ENCODE results near the gene CFAP68. TPM values are rescaled to one million over a fixed set of nuclear protein-coding genes. Genes with fewer than 3 reads are reported as not detected.
"Not testable (repeated sequence)": the region's sequence is repeated elsewhere in the genome, so short reads cannot be mapped to it uniquely, and the experiment has no call there.

CFAP68 gene
- total and polyA plus RNA-seq, 7 donors: 9.1 to 44.3 (median 18.9) TPM

DNA sequence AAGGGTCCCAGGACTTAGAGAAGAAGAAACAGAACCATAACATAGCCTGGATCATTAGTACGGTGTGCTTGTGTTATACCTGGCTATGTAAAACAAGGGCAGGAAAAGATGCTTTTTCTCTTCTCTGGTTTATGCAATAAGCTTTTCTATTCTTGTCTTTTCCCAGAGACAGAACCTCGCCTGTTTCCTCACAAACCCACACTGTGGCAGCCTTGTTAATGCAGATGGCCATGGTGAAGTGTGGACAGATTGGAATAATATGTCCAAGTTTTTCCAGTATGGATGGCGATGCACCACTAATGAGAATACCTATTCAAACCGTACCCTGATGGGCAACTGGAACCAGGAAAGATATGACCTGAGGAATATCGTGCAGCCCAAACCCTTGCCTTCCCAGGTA is 2.9 kb downstream of the CFAP68 start:
- no peak overlapping the region for H3K4me3 ChIP-seq
- intact Hi-C loops (cut with DNase I): no loop called here
- 91 to 93% methylated on average over 5 of the region's 5 CpGs for WGBS, 2 donors
- no peaks in the 10 kb centered on the region for H3K27me3 ChIP-seq
- H3K36me3 ChIP-seq: peaks cover 0 to 12% (median 0%) of the 10 kb centered on the region in 4 donors
- H3K9me3 ChIP-seq: no peaks in the 10 kb centered on the region
- DNase-seq: no peak
- H3K27ac ChIP-seq: no peak overlapping the region
- no peak for TF ChIP-seq POLR2AphosphoS5 (IDR thresholded peaks at IDR 0.05)
- TF ChIP-seq, protein P1, sequence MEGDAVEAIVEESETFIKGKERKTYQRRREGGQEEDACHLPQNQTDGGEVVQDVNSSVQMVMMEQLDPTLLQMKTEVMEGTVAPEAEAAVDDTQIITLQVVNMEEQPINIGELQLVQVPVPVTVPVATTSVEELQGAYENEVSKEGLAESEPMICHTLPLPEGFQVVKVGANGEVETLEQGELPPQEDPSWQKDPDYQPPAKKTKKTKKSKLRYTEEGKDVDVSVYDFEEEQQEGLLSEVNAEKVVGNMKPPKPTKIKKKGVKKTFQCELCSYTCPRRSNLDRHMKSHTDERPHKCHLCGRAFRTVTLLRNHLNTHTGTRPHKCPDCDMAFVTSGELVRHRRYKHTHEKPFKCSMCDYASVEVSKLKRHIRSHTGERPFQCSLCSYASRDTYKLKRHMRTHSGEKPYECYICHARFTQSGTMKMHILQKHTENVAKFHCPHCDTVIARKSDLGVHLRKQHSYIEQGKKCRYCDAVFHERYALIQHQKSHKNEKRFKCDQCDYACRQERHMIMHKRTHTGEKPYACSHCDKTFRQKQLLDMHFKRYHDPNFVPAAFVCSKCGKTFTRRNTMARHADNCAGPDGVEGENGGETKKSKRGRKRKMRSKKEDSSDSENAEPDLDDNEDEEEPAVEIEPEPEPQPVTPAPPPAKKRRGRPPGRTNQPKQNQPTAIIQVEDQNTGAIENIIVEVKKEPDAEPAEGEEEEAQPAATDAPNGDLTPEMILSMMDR (IDR thresholded peaks at IDR 0.05): no peak
- no peak for TF ChIP-seq POLR2A (IDR thresholded peaks at IDR 0.05)
- TF ChIP-seq EP300 (IDR thresholded peaks at IDR 0.05): no peak
- H3K4me1 ChIP-seq: peaks cover 0 to 14% (median 10%) of the 10 kb centered on the region in 4 donors

DNA sequence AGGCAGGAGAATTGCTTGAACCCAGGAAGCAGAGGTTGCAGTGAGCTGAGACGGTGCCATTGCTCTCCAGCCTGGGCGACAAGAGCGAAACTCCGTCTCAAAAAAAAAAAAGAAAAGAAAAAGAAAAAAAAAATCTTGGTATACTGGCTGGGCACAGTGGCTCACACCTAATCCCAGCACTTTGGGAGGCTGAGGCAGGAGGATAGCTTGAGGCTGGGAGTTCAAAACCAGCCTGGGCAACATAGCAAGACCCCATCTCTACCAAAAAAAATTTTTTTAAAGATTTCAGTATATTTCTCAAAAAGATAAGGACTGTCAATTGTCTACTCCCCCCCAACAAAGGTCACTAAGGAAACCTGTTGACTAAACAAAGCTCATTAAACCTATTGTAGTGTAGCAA is 5.7 kb downstream of the CFAP68 start:
- H3K9me3 ChIP-seq; DNase-seq; H3K27ac ChIP-seq; intact Hi-C loops (cut with DNase I); H3K4me1 ChIP-seq; H3K4me3 ChIP-seq; H3K27me3 ChIP-seq: not testable (repeated sequence)
- WGBS, 2 donors: 72 to 90% methylated on average over 4 of the region's 4 CpGs
- H3K36me3 ChIP-seq: peaks cover 0 to 12% (median 0%) of the 10 kb centered on the region in 4 donors

DNA sequence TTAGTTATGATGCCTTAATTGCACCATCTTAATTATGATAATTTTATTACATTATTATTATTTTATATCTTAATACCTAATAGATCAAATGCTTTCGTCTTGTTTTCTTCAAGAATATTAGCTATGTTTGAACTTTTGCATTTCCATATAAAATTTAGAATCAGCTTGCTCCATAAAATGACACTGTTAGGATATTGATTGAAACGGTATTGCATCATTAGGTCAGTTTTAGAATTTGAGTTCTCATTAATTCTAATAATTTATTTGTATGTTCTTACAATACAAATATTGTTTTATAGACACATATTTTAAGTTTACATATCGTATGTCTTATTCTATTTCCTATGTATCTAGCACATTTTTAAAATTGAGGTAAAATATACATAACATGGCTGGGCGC is 6.7 kb downstream of the CFAP68 start:
- WGBS, 2 donors: 95 to 96% methylated on average over 4 of the region's 4 CpGs
- TF ChIP-seq POLR2AphosphoS5 (IDR thresholded peaks at IDR 0.05) (no peak), EP300 (IDR thresholded peaks at IDR 0.05) (no peak), POLR2A (IDR thresholded peaks at IDR 0.05) (no peak)
- TF ChIP-seq, protein P1 (IDR thresholded peaks at IDR 0.05): no peak
- no peak for DNase-seq
- Histone ChIP-seq H3K36me3 (peaks cover 0 to 12% (median 0%) of the 10 kb centered on the region in 4 donors), H3K27ac (no peak overlapping the region), H3K27me3 (no peaks in the 10 kb centered on the region), H3K4me3 (no peak overlapping the region), H3K4me1 (no peaks in the 10 kb centered on the region), H3K9me3 (no peaks in the 10 kb centered on the region)
- intact Hi-C loops (cut with DNase I): no loop called here

GRCh38 chr11:111886844-111887243 is 7.5 kb downstream of the CFAP68 start:
- no peak for DNase-seq
- Histone ChIP-seq H3K27me3 (no peaks in the 10 kb centered on the region), H3K36me3 (peaks cover 0 to 12% (median 0%) of the 10 kb centered on the region in 4 donors), H3K27ac (no peak overlapping the region), H3K9me3 (no peaks in the 10 kb centered on the region), H3K4me1 (no peaks in the 10 kb centered on the region), H3K4me3 (no peak overlapping the region)
- 90 to 91% methylated on average over 2 of the region's 2 CpGs for WGBS, 2 donors
- TF ChIP-seq POLR2A (IDR thresholded peaks at IDR 0.05) (no peak), EP300 (IDR thresholded peaks at IDR 0.05) (no peak), POLR2AphosphoS5 (IDR thresholded peaks at IDR 0.05) (no peak)
- TF ChIP-seq, protein P1 (IDR thresholded peaks at IDR 0.05): no peak
- intact Hi-C loops (cut with DNase I): no loop called here

DNA sequence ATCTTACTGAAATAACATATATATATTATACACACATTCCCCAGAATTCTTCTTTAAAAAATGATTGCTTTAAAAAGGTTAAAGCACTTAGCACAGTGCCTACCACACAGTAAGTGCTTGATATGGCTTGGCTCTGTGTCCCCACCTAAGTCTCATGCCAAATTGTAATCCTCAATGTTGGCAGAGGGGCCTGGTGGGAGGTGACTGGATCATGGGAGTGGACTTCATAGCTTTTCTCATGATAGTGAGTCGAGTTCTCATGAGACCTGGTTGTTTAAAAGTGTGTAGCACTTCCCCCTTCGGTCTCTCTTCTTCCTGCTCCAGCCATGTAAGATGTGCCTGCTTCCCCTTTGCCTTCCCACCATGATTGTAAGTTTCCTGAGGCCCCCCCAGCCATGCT is 26.1 kb downstream of the CFAP68 start:
- intact Hi-C loops (cut with DNase I): no loop called here
- 66 to 68% methylated on average over 2 of the region's 2 CpGs for WGBS, 2 donors
- TF ChIP-seq, protein P1 (IDR thresholded peaks at IDR 0.05): no peak
- TF ChIP-seq POLR2A (IDR thresholded peaks at IDR 0.05) (no peak), POLR2AphosphoS5 (IDR thresholded peaks at IDR 0.05) (no peak), EP300 (IDR thresholded peaks at IDR 0.05) (no peak)
- peaks cover 0 to 13% (median 9%) of the 10 kb centered on the region in 4 donors for H3K36me3 ChIP-seq
- no peaks in the 10 kb centered on the region for H3K9me3 ChIP-seq
- no peak for DNase-seq
- H3K4me1 ChIP-seq: peaks cover 0 to 19% (median 17%) of the 10 kb centered on the region in 4 donors
- H3K4me3 ChIP-seq: no peak overlapping the region
- no peak overlapping the region for H3K27ac ChIP-seq
- no peaks in the 10 kb centered on the region for H3K27me3 ChIP-seq

All from sigmoid colon (tissue), 7 donors.